Fibroblast of lung (primary cell): ENCODE measurements around the gene PRDM7.
"Not testable (repeated sequence)": the region's sequence is repeated elsewhere in the genome, so short reads cannot be mapped to it uniquely, and the experiment has no call there.

Source experiments
- EZH2 ChIP-seq: IDR thresholded peaks from 2 replicates; pipeline ENCODE4 v1.5.1; 2012; ENCODE audit warnings: low read length, control low read depth, mild to moderate bottlenecking; ENCODE audit errors: missing control alignments
- TF ChIP-seq, protein P1 (sequence below), 2 donors: IDR thresholded peaks in 1 of 2; conservative IDR thresholded peaks in 1 of 2; 1 replicate in 1 of 2; 2 replicates in 1 of 2; pipeline ENCODE4 v1.5.1; 2011 to 2012; ENCODE audit warnings: low read length in 2 of 2, control low read depth in 1 of 2, inconsistent platforms in 1 of 2, low read depth in 1 of 2, mild to moderate bottlenecking in 1 of 2

GRCh38 chr16:90104725-90105124, 27.6 kb upstream of the PRDM7 start:
- TF ChIP-seq, protein P1, sequence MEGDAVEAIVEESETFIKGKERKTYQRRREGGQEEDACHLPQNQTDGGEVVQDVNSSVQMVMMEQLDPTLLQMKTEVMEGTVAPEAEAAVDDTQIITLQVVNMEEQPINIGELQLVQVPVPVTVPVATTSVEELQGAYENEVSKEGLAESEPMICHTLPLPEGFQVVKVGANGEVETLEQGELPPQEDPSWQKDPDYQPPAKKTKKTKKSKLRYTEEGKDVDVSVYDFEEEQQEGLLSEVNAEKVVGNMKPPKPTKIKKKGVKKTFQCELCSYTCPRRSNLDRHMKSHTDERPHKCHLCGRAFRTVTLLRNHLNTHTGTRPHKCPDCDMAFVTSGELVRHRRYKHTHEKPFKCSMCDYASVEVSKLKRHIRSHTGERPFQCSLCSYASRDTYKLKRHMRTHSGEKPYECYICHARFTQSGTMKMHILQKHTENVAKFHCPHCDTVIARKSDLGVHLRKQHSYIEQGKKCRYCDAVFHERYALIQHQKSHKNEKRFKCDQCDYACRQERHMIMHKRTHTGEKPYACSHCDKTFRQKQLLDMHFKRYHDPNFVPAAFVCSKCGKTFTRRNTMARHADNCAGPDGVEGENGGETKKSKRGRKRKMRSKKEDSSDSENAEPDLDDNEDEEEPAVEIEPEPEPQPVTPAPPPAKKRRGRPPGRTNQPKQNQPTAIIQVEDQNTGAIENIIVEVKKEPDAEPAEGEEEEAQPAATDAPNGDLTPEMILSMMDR (conservative IDR thresholded peaks at IDR 0.05 in 1 of 2, IDR thresholded peaks at IDR 0.05 in 1 of 2; ENCODE audit: low read depth in 1 of 2, low read length in 2 of 2): not testable (repeated sequence)
- TF ChIP-seq EZH2: not testable (repeated sequence)
